22Rv1 (cell line): ENCODE measurements around the gene KIRREL1.

Experiments
- CTCF ChIP-seq: fragments of 450-650 bp; IDR thresholded peaks from 2 replicates; pipeline ENCODE4 v1.5.1; 2017; ENCODE audit warnings: mild to moderate bottlenecking
- ZFX ChIP-seq: fragments of 450-650 bp; IDR thresholded peaks from 2 replicates; pipeline ENCODE4 v1.6.1; 2017; ENCODE audit warnings: antibody characterized with exemption, borderline replicate concordance

GRCh38 chr1:157968946-157969345, 24.5 kb upstream of the KIRREL1 start:
- TF ChIP-seq CTCF (no peak), ZFX (no peak)
